ENCODE data around the gene GLB1L2.
"Not testable (repeated sequence)": the region's sequence is repeated elsewhere in the genome, so short reads cannot be mapped to it uniquely, and the experiment has no call there.

Gene GLB1L2, protein sequence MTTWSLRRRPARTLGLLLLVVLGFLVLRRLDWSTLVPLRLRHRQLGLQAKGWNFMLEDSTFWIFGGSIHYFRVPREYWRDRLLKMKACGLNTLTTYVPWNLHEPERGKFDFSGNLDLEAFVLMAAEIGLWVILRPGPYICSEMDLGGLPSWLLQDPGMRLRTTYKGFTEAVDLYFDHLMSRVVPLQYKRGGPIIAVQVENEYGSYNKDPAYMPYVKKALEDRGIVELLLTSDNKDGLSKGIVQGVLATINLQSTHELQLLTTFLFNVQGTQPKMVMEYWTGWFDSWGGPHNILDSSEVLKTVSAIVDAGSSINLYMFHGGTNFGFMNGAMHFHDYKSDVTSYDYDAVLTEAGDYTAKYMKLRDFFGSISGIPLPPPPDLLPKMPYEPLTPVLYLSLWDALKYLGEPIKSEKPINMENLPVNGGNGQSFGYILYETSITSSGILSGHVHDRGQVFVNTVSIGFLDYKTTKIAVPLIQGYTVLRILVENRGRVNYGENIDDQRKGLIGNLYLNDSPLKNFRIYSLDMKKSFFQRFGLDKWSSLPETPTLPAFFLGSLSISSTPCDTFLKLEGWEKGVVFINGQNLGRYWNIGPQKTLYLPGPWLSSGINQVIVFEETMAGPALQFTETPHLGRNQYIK

DNA sequence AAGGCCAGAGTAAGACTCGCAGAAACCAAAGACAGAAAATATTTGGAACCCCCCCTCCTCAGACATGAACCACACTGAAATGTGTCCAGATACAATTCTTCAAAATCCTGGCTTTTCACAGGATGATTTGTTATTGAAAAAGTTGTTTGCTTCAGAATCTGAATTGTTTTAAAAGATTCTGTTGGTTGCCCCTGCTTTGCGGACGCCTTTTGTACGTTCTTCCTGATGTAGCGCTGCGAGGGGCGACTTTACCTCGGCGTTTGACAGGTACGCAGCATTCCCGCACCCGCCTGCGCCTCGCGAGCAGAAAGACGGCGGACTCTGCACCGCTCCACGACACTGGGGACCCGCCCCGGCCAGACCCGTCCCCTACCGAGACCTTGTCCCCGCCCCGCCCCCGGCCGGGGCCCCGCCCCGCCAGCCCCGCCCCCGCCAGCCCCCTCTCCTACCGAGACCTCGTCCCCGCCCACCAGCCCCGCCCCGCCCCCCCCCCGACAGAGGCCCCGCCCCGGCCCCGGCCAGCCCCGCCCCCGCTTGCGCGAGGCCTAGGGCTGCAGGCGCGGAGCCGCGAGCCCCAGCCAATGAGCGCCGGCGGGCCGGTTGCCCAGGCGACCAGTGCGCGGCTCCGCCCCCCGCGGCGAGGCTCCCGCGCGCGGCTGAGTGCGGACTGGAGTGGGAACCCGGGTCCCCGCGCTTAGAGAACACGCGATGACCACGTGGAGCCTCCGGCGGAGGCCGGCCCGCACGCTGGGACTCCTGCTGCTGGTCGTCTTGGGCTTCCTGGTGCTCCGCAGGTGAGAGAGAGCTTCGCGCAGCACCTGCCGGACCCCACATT is at the start of gene GLB1L2:
GLB1L2 (plus strand) TSS at position 635 of the 835 bp plus-strand sequence; CDS start at position 709, 74 bp downstream.
- Histone ChIP-seq H3K36me3 (ENCODE audit: insufficient read depth, insufficient read length, low read length) (no peaks in the 10 kb centered on the region), H3K27me3 (ENCODE audit: insufficient read depth, insufficient read length) (peaks cover 66% of the 10 kb centered on the region), H3K9me3 (ENCODE audit: insufficient read depth, low read length) (no peaks in the 10 kb centered on the region), H3K9ac (ENCODE audit: insufficient read length, low read depth) (peak within 1 kb of the TSS; percentile 56), H3K4me1 (ENCODE audit: insufficient read depth, insufficient read length) (peaks cover 3% of the 10 kb centered on the region), H3K4me3 (ENCODE audit: insufficient read length, low read depth) (peak within 1 kb of the TSS; percentile 55)
- DNase-seq (ENCODE audit: low read depth, low spot score), result peak; percentile 44
- no peak for TF ChIP-seq YY1 (IDR thresholded peaks at IDR 0.05; ENCODE audit: insufficient read depth, insufficient read length)
- no peak for TF ChIP-seq SUZ12 (IDR thresholded peaks at IDR 0.05; ENCODE audit: extremely low read depth, insufficient read depth, insufficient read length)
- no peak for TF ChIP-seq ZNF274 (IDR thresholded peaks at IDR 0.05; ENCODE audit: low read depth, low read length)

DNA sequence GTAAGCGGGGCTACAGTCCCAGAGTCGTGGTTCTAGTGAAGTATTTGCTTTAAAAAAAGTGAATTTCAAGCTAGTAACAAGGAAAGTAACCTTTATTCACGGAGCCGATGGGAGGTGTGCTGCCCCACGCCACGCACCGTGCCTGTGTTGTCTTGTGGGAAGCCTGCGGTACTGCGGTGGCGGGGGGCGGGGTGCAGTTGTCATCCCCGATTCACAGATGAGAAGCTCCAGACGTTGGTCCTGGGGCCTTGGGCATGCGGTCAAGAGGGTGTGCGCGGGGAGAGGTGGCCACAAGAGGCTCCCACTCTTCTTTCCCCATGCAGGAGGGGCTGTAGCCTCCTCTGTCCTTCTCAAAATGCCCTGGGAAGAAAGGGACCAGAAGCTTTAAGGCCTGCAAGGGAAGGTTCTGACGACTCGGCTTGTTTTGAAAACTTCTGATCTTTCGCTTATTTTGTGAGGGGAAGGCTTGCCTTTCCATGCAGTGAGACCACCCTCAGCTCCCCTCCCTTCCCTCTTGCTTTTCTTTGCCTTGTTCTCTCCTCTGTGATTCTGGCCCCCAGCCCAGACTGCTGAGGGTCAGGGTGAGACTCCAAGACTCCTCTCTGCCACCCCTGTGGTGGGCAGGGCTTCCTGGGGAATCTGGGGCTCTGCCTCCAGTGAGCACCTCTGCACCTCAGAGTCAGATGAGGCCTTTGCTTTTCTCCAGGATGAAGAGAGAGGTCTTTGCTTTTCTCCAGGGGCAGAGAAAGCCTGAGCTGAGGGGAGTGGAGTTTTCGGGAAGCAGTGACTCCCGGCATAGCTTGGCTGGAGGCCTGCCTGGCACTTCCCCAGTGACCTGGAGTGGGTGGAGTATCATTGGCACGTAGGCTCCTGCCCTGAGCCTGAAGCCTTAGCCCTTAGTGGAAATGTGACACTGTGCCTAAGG is 49.4 kb upstream of the GLB1L2 start:
- no peak for DNase-seq (ENCODE audit: low read depth, low spot score)
- no peak overlapping the region for H3K4me3 ChIP-seq (ENCODE audit: insufficient read length, low read depth)
- H3K9me3 ChIP-seq (ENCODE audit: insufficient read depth, low read length), result no peaks in the 10 kb centered on the region
- H3K9ac ChIP-seq (ENCODE audit: insufficient read length, low read depth), result no peak overlapping the region
- TF ChIP-seq SUZ12 (IDR thresholded peaks at IDR 0.05; ENCODE audit: extremely low read depth, insufficient read depth, insufficient read length), result no peak
- no peak for TF ChIP-seq YY1 (IDR thresholded peaks at IDR 0.05; ENCODE audit: insufficient read depth, insufficient read length)
- no peak for TF ChIP-seq ZNF274 (IDR thresholded peaks at IDR 0.05; ENCODE audit: low read depth, low read length)
- H3K4me1 ChIP-seq (ENCODE audit: insufficient read depth, insufficient read length), result peaks cover 3% of the 10 kb centered on the region
- H3K36me3 ChIP-seq (ENCODE audit: insufficient read depth, insufficient read length, low read length), result no peaks in the 10 kb centered on the region
- peaks cover 17% of the 10 kb centered on the region for H3K27me3 ChIP-seq (ENCODE audit: insufficient read depth, insufficient read length)

DNA sequence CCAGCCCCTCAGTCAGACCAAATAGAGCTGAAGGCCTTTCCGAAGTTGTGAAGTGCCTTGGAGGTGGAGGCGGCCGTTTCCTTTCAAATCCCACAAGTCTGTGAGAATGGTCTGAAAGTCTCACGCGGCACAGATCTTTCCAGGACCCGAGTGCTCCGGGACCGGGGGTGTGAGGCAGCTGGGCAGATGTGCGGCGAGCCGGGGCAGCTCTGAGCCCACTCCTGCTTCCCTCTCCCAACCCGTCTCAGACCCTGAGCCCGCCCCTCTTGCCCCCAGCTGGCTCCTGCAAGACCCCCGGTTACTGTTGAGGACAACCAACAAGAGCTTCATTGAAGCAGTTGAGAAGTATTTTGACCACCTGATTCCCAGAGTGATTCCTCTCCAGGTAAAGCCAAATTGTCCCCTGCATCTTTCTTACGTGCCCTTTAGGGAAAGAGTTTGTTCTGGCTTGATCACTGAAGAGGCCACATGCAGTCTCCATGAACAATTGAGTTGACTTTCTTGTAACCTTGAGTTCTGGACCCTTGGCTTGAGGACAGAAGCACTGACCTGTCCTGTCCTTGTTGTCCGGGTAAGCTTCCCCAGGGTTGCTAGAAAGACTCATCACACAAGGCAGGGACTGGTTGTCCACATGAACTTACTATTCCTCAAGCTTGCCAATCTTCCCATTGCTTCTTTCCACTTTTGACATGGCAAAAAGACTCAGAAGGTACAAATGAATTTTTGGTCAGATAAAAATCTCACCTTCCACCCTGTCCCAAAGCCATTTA is 48.1 kb upstream of the GLB1L2 start:
- no peak for DNase-seq (ENCODE audit: low read depth, low spot score)
- peaks cover 3% of the 10 kb centered on the region for H3K4me1 ChIP-seq (ENCODE audit: insufficient read depth, insufficient read length)
- no peaks in the 10 kb centered on the region for H3K9me3 ChIP-seq (ENCODE audit: insufficient read depth, low read length)
- no peak overlapping the region for H3K9ac ChIP-seq (ENCODE audit: insufficient read length, low read depth)
- H3K27me3 ChIP-seq (ENCODE audit: insufficient read depth, insufficient read length), result peaks cover 5% of the 10 kb centered on the region
- no peak overlapping the region for H3K4me3 ChIP-seq (ENCODE audit: insufficient read length, low read depth)
- TF ChIP-seq SUZ12 (IDR thresholded peaks at IDR 0.05; ENCODE audit: extremely low read depth, insufficient read depth, insufficient read length) (no peak), YY1 (IDR thresholded peaks at IDR 0.05; ENCODE audit: insufficient read depth, insufficient read length) (no peak), ZNF274 (IDR thresholded peaks at IDR 0.05; ENCODE audit: low read depth, low read length) (no peak)
- H3K36me3 ChIP-seq (ENCODE audit: insufficient read depth, insufficient read length, low read length), result no peaks in the 10 kb centered on the region

DNA sequence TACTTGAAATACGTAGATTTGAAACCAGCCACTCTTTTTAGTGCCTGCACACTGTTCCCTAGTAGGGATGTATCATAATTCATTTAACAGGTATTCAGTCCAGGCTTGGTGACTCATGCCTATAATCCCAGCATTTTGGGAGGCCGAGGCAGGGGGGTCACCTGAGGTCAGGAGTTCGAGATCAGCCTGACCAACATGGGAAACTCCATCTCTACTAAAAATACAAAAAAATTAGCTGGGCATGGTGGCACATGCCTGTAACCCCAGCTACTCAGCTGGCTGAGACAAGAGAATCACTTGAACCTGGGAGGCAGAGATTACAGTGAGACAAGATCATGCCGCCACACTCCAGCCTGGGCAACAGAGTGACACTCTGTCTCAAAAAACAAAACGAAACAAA is 47.4 kb upstream of the GLB1L2 start:
- H3K36me3 ChIP-seq (ENCODE audit: insufficient read depth, insufficient read length, low read length); H3K27me3 ChIP-seq (ENCODE audit: insufficient read depth, insufficient read length); H3K9me3 ChIP-seq (ENCODE audit: insufficient read depth, low read length); H3K9ac ChIP-seq (ENCODE audit: insufficient read length, low read depth); H3K4me1 ChIP-seq (ENCODE audit: insufficient read depth, insufficient read length); DNase-seq (ENCODE audit: low read depth, low spot score); H3K4me3 ChIP-seq (ENCODE audit: insufficient read length, low read depth): not testable (repeated sequence)

DNA sequence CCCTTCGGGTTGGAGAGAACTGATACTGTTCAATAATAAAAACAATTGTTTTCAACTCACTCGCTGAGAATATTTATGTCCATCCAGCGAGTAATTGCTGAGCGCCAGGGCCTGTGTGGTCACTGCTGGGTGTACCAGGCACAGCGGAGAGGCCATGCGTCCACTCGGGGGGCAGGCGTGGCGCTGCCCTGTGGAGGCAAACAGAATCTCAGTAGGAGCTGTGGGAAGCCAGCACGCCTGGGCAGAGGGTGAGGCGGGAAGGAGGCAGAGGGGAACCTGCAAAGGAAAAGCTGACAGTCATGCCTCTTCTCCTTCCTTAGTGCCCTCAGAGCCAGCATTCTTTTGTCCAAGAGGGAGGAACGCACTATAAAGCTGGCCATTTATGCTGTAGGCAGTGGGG is 44.2 kb upstream of the GLB1L2 start:
- no peak for DNase-seq (ENCODE audit: low read depth, low spot score)
- no peak overlapping the region for H3K4me3 ChIP-seq (ENCODE audit: insufficient read length, low read depth)
- no peak overlapping the region for H3K9ac ChIP-seq (ENCODE audit: insufficient read length, low read depth)
- no peaks in the 10 kb centered on the region for H3K27me3 ChIP-seq (ENCODE audit: insufficient read depth, insufficient read length)
- H3K9me3 ChIP-seq (ENCODE audit: insufficient read depth, low read length), result no peaks in the 10 kb centered on the region
- no peaks in the 10 kb centered on the region for H3K36me3 ChIP-seq (ENCODE audit: insufficient read depth, insufficient read length, low read length)
- H3K4me1 ChIP-seq (ENCODE audit: insufficient read depth, insufficient read length), result peaks cover 5% of the 10 kb centered on the region
- no peak for TF ChIP-seq ZNF274 (IDR thresholded peaks at IDR 0.05; ENCODE audit: low read depth, low read length)
- no peak for TF ChIP-seq SUZ12 (IDR thresholded peaks at IDR 0.05; ENCODE audit: extremely low read depth, insufficient read depth, insufficient read length)
- no peak for TF ChIP-seq YY1 (IDR thresholded peaks at IDR 0.05; ENCODE audit: insufficient read depth, insufficient read length)

DNA sequence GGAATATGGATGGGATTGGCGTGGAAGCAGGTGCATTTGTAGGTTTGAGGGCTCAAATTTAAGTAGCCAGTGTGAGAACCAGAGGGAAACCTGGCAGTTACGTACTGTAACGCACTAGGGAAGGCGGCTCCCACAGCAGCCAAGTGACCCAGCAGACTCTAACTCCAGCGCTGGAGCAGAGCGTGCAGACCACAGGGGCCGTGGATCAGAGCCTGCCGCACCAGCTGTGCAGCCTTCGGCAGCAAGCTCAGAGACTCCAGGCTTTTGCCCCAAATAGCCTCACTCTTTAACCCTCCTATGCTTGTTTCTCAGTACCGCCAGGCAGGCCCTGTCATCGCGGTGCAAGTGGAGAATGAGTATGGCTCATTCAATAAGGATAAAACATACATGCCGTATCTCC is 43.3 kb upstream of the GLB1L2 start:
- no peak for DNase-seq (ENCODE audit: low read depth, low spot score)
- Histone ChIP-seq H3K9me3 (ENCODE audit: insufficient read depth, low read length) (no peaks in the 10 kb centered on the region), H3K4me1 (ENCODE audit: insufficient read depth, insufficient read length) (peaks cover 2% of the 10 kb centered on the region), H3K4me3 (ENCODE audit: insufficient read length, low read depth) (no peak overlapping the region), H3K27me3 (ENCODE audit: insufficient read depth, insufficient read length) (no peaks in the 10 kb centered on the region), H3K9ac (ENCODE audit: insufficient read length, low read depth) (no peak overlapping the region), H3K36me3 (ENCODE audit: insufficient read depth, insufficient read length, low read length) (no peaks in the 10 kb centered on the region)
- TF ChIP-seq SUZ12 (IDR thresholded peaks at IDR 0.05; ENCODE audit: extremely low read depth, insufficient read depth, insufficient read length) (no peak), ZNF274 (IDR thresholded peaks at IDR 0.05; ENCODE audit: low read depth, low read length) (no peak), YY1 (IDR thresholded peaks at IDR 0.05; ENCODE audit: insufficient read depth, insufficient read length) (no peak)
